HepG2 (cell line): Measurements from ENCODE around the gene CDK5RAP2. TPM values are rescaled to one million over a fixed set of nuclear protein-coding genes. Genes with fewer than 3 reads are reported as not detected.

ENCODE experiments used
- CSRNP2 ChIP-seq: sonication (generic); formaldehyde crosslinking; conservative IDR thresholded peaks from 2 replicates; pipeline ENCODE4 v1.8.0; 2022; ENCODE audit warnings: low read depth, missing genetic modification reagents
- EED ChIP-seq: sonication (generic); formaldehyde crosslinking; IDR thresholded peaks from 2 replicates; pipeline ENCODE4 v1.5.0; 2020; ENCODE audit warnings: mild to moderate bottlenecking, missing genetic modification reagents
- HNRNPK ChIP-seq: fragments of 200-400 bp; formaldehyde crosslinking; IDR thresholded peaks from 2 replicates; pipeline ENCODE4 v1.6.1; 2018; ENCODE audit warnings: low read length, low read depth, moderate library complexity, mild to moderate bottlenecking; ENCODE audit not compliant: poor library complexity, severe bottlenecking
- HOMEZ ChIP-seq: IDR thresholded peaks from 2 replicates; pipeline ENCODE4 v1.6.1; 2016; ENCODE audit warnings: low read depth
- MYNN ChIP-seq: sonication (generic); formaldehyde crosslinking; IDR thresholded peaks from 2 replicates; pipeline ENCODE4 v1.4.0; 2020; ENCODE audit warnings: mild to moderate bottlenecking, low read depth, missing genetic modification reagents
- NFYC ChIP-seq: IDR thresholded peaks from 2 replicates; pipeline ENCODE4 v1.6.1; 2016; ENCODE audit warnings: missing genetic modification reagents, missing compliant biosample characterization
- REST ChIP-seq, 2 experiments: IDR thresholded peaks; 2 replicates each; pipeline ENCODE4 v1.6.1; 2011 to 2012; ENCODE audit warnings: low read length in 2 of 2, borderline replicate concordance in 1 of 2, low read depth in 1 of 2, mild to moderate bottlenecking in 1 of 2, moderate library complexity in 1 of 2
- ZNF441 ChIP-seq: sonication (generic); formaldehyde crosslinking; IDR thresholded peaks from 2 replicates; pipeline ENCODE4 v1.7.0; 2021; ENCODE audit warnings: missing genetic modification reagents, borderline replicate concordance
- ZNF790 ChIP-seq: sonication (generic); formaldehyde crosslinking; IDR thresholded peaks from 2 replicates; pipeline ENCODE4 v1.8.0; 2022; ENCODE audit warnings: missing genetic modification reagents, mild to moderate bottlenecking, borderline replicate concordance
- ZNF800 ChIP-seq: sonication (generic); formaldehyde crosslinking; IDR thresholded peaks from 2 replicates; pipeline ENCODE4 v1.4.0; 2020; ENCODE audit warnings: missing genetic modification reagents
- polyA plus RNA-seq, 8 experiments: library from polyadenylated mRNA; depleted of rRNA in 3 of 8; stranded (reverse) in 7 of 8; unstranded in 1 of 8; fragments of >200 nt; fragmentation: Illumina TruSeq in 4 of 8; extraction: Trizol in 4 of 8; gene quantifications; 2 replicates each; pipeline versions ENCODE4 v1.2.1 to v1.2.3, GENCODE V29; 2011 to 2016; ENCODE audit warnings: low read depth in 4 of 8, missing spikeins in 1 of 8, mixed read lengths in 1 of 8; ENCODE audit not compliant: insufficient read depth in 1 of 8
- total RNA-seq, 5 experiments: library from RNA; depleted of rRNA; stranded (reverse); fragments of >200 nt; fragmentation: Illumina TruSeq; extraction: Trizol; gene quantifications; 2 replicates each; pipeline ENCODE4 v1.2.3, GENCODE V29; 2016; ENCODE audit warnings: low read depth in 1 of 5

CDK5RAP2 gene
- total and polyA plus RNA-seq, 2 of the 13 experiments (the other 11 are each of a cell fraction or from before 2014, with no cell fraction given), result 31.8 to 42.2 TPM

GRCh38 chr9:120387257-120388002, 192.5 kb downstream of the CDK5RAP2 start (continued):
- TF ChIP-seq REST (IDR thresholded peaks at IDR 0.05; ENCODE audit: borderline replicate concordance in 1 of 2, low read depth in 1 of 2, low read length in 2 of 2), result no peak
- TF ChIP-seq EED (CRISPR knock-in tag), result no peak
- TF ChIP-seq CSRNP2 (CRISPR knock-in tag), result no peak
- no peak for TF ChIP-seq HNRNPK
- TF ChIP-seq ZNF441 (CRISPR knock-in tag), result no peak
- no peak for TF ChIP-seq HOMEZ (CRISPR knock-in tag)
- TF ChIP-seq MYNN (CRISPR knock-in tag), result no peak
- TF ChIP-seq ZNF790 (CRISPR knock-in tag), result no peak
- TF ChIP-seq NFYC (CRISPR knock-in tag), result no peak
- TF ChIP-seq ZNF800 (CRISPR knock-in tag), result no peak
